ENCODE measurements around the gene KRT73. TPM values are rescaled to one million over a fixed set of nuclear protein-coding genes. Genes with fewer than 3 reads are reported as not detected.

Gene KRT73
- total RNA-seq, 1 donor from 2014 or later, result not detected

GRCh38 chr12:52655251-52655650 lies 36.9 kb upstream of the KRT73 start:
- peaks cover 2% of the 10 kb centered on the region for H3K4me1 Mint-ChIP-seq (ENCODE audit: low read depth)
- H3K4me3 Mint-ChIP-seq (ENCODE audit: low read depth), result no peak overlapping the region

DNA sequence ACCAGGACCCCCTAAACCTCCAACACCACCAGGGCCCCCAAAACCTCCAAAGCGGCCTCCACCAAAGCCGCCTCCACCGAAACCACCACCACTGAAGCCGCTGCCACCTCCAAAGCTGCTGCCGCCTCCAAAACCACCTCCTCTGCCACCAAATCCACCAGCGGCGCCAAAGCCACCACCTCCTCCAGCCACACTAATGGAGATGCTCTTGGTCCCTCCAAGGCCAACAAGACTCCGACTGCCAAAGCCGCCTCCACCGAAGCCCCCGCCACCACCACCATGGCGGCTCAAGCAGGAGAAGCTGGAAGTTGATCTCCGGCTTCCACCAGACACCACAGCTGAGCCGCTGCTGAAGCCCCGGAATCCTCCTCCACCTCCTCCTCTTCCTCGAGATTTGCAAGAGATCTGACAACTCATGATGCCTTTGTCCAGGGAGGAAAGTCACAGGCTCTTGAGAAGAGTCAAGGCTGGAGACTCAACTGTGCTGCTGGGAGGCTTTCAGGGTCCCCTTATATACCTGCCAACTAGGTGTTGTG lies 33.4 kb upstream of the KRT73 start, which contains the start of gene KRT2:
KRT2 (minus strand) TSS at position 486 of the 536 bp plus-strand sequence; CDS start at position 417, 69 bp downstream.
- peaks cover 2% of the 10 kb centered on the region for H3K4me1 Mint-ChIP-seq (ENCODE audit: low read depth)
- H3K27me3 Mint-ChIP-seq, result peaks cover 47% of the 10 kb centered on the region
- no peak within 1 kb of the TSS for H3K27ac Mint-ChIP-seq
- no peaks in the 10 kb centered on the region for H3K9me3 Mint-ChIP-seq (ENCODE audit: low read depth)
- H3K4me3 Mint-ChIP-seq (ENCODE audit: low read depth), result no peak within 1 kb of the TSS
- no peaks in the 10 kb centered on the region for H3K36me3 Mint-ChIP-seq (ENCODE audit: insufficient read depth)
- TF ChIP-seq CTCF (IDR thresholded peaks at IDR 0.05; ENCODE audit: unreplicated experiment), result no peak
- DNase-seq (ENCODE audit: low spot score, unreplicated experiment), result no peak

More at GRCh38 chr12:52655251-52655650, 36.9 kb upstream of the KRT73 start:
- no peaks in the 10 kb centered on the region for H3K36me3 Mint-ChIP-seq (ENCODE audit: insufficient read depth)
- no peaks in the 10 kb centered on the region for H3K9me3 Mint-ChIP-seq (ENCODE audit: low read depth)
- H3K27me3 Mint-ChIP-seq, result peaks cover 55% of the 10 kb centered on the region
- no peak overlapping the region for H3K27ac Mint-ChIP-seq
- no peak for TF ChIP-seq CTCF (IDR thresholded peaks at IDR 0.05; ENCODE audit: unreplicated experiment)
- no peak for DNase-seq (ENCODE audit: low spot score, unreplicated experiment)

DNA sequence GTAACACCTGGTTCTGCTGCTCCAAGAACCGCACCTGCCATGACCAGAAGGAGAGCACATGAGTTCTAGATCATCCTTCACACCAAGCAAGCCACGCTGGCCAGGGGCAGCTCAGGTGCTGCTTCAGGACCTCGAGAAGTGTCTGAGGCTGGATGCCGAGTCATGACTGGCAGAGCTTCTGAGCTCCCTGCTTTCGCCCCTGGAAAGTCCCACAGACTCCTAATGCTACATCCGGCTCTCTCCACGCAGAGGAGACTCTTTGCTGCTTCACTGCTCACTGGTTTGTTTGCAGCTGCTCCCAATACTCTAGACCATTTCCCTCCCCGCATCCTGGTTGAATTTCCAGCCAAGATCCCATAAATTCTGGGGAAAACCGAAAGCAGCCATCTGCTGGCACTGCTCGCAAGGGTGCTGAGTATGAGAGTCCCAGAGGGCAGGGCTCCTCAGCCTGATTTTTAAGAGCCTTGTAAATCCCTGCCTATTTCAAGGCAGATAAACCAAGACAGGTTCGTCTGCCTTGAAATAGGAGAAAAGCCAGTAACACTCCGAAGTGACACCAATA lies 32.2 kb upstream of the KRT73 start:
- Mint-ChIP-seq H3K9me3 (ENCODE audit: low read depth) (no peaks in the 10 kb centered on the region), H3K4me3 (ENCODE audit: low read depth) (no peak overlapping the region), H3K27me3 (peaks cover 49% of the 10 kb centered on the region), H3K27ac (no peak overlapping the region), H3K36me3 (ENCODE audit: insufficient read depth) (no peaks in the 10 kb centered on the region), H3K4me1 (ENCODE audit: low read depth) (no peaks in the 10 kb centered on the region)
- no peak for DNase-seq (ENCODE audit: low spot score, unreplicated experiment)
- TF ChIP-seq CTCF (IDR thresholded peaks at IDR 0.05; ENCODE audit: unreplicated experiment), result no peak

DNA sequence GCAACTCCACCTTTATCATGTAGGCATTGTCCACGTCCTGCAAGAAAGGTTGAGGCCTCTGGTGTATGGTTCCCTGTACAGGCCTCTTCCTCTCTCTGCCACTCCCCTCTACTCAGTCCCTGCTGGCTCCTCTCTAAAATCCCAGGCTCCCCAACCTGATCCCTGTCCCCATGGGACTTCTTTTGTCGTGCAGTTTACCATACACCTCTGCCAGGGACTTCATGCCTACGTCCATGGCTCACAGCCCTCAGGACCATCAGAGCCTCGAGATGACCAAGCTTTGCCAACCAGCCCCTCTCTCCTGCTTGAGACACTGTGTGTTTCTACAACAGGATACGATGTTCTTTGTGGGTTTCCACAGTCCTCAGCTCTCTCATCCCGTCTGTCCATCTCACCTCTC lies 30.7 kb upstream of the KRT73 start:
- Mint-ChIP-seq H3K9me3 (ENCODE audit: low read depth) (no peaks in the 10 kb centered on the region), H3K36me3 (ENCODE audit: insufficient read depth) (no peaks in the 10 kb centered on the region)
- DNase-seq (ENCODE audit: low spot score, unreplicated experiment), result no peak

GRCh38 chr12:52648012-52648550 lies 29.7 kb upstream of the KRT73 start:
- Mint-ChIP-seq H3K9me3 (ENCODE audit: low read depth) (no peaks in the 10 kb centered on the region), H3K4me3 (ENCODE audit: low read depth) (no peak overlapping the region), H3K27me3 (peaks cover 54% of the 10 kb centered on the region), H3K27ac (no peak overlapping the region), H3K4me1 (ENCODE audit: low read depth) (no peaks in the 10 kb centered on the region), H3K36me3 (ENCODE audit: insufficient read depth) (no peaks in the 10 kb centered on the region)
- DNase-seq (ENCODE audit: low spot score, unreplicated experiment), result no peak
- no peak for TF ChIP-seq CTCF (IDR thresholded peaks at IDR 0.05; ENCODE audit: unreplicated experiment)

More for the DNA sequence above, 30.7 kb upstream of the KRT73 start:
- no peak for TF ChIP-seq CTCF (IDR thresholded peaks at IDR 0.05; ENCODE audit: unreplicated experiment)
- Mint-ChIP-seq H3K27ac (no peak overlapping the region), H3K4me3 (ENCODE audit: low read depth) (no peak overlapping the region), H3K27me3 (peaks cover 55% of the 10 kb centered on the region), H3K4me1 (ENCODE audit: low read depth) (no peaks in the 10 kb centered on the region)
